Activated CD8-positive, alpha-beta memory T cell treated with anti-CD3 and anti-CD28 coated beads, Interleukin-2, amount 10 ng/mL, durations not matched to agents 7 days and 5 days (primary cell): Measurements from ENCODE around the gene CELF2. TPM values are rescaled to one million over a fixed set of nuclear protein-coding genes. Genes with fewer than 3 reads are reported as not detected.
A peak's percentile ranks its signal among the peaks of the same experiment; 100 is the strongest.

Experiments used
- ATAC-seq: fragments of 150-1000 bp; cut with Tn5 transposase; one replicate; pipeline ENCODE4 v1.10.0; 2021; ENCODE audit warnings: moderate library complexity
- CTCF ChIA-PET: fragments of 350-600 bp; sonication (Branson Sonifier 250); formaldehyde crosslinking; loops from one replicate; lab custom pipeline; 2021; ENCODE audit warnings: antibody characterized with exemption; lab: Charles Lee
- DNase-seq: peaks from one replicate; pipeline ENCODE4 v3.0.0-alpha.2; 2020
- H3K27ac Mint-ChIP-seq: one replicate; pipeline ENCODE4 v1.8.0; 2021; ENCODE audit warnings: mild to moderate bottlenecking, mixed read lengths
- H3K27me3 Mint-ChIP-seq: one replicate; pipeline ENCODE4 v1.8.0; 2021; ENCODE audit warnings: mixed read lengths
- H3K36me3 Mint-ChIP-seq: one replicate; pipeline ENCODE4 v1.8.0; 2021; ENCODE audit warnings: mild to moderate bottlenecking, mixed read lengths
- H3K4me1 Mint-ChIP-seq: one replicate; pipeline ENCODE4 v1.8.0; 2021; ENCODE audit warnings: mixed read lengths
- H3K4me3 Mint-ChIP-seq: one replicate; pipeline ENCODE4 v1.8.0; 2021; ENCODE audit warnings: mild to moderate bottlenecking, moderate library complexity, mixed read lengths
- H3K9me3 Mint-ChIP-seq: one replicate; pipeline ENCODE4 v1.8.0; 2022; ENCODE audit warnings: low read depth, mixed read lengths
- total RNA-seq, 2 experiments: library from RNA; stranded (reverse); gene quantifications; one replicate each; pipeline ENCODE4 v1.2.3, GENCODE V29; 2021

CELF2 gene
- total RNA-seq, 2 experiments from 2014 or later: 205 to 219 TPM

GRCh38 chr10:11019724-11020547, 2.3 kb downstream of the CELF2 start:
- DNase-seq (no peak), ATAC-seq (no peak)
- Mint-ChIP-seq H3K4me3 (no peak overlapping the region), H3K27me3 (peaks cover 77% of the 10 kb centered on the region), H3K27ac (no peak overlapping the region), H3K4me1 (peaks cover 11% of the 10 kb centered on the region), H3K36me3 (peaks cover 4% of the 10 kb centered on the region), H3K9me3 (no peaks in the 10 kb centered on the region)
- CTCF ChIA-PET: interaction anchor here (0.8 kb wide), 1 partner anchor 16 kb away, joined by 3 read pairs; no protein-coding TSS in a partner anchor

- Mint-ChIP-seq H3K9me3 (no peaks in the 10 kb centered on the region), H3K4me1 (peaks cover 11% of the 10 kb centered on the region), H3K36me3 (peaks cover 4% of the 10 kb centered on the region), H3K27me3 (peaks cover 73% of the 10 kb centered on the region), H3K27ac (no peak overlapping the region), H3K4me3 (no peak overlapping the region)
- ATAC-seq: no peak
- CTCF ChIA-PET: no interaction called here
- DNase-seq: no peak
Observed at GRCh38 chr10:11020548-11020942, 2.9 kb downstream of the CELF2 start.

- CTCF ChIA-PET: interaction anchor here (1.4 kb wide), 1 partner anchor 8 kb away, joined by 3 read pairs; no protein-coding TSS in a partner anchor
- no peak for ATAC-seq
Observed at GRCh38 chr10:11022213-11022612, 4.5 kb downstream of the CELF2 start.

DNA sequence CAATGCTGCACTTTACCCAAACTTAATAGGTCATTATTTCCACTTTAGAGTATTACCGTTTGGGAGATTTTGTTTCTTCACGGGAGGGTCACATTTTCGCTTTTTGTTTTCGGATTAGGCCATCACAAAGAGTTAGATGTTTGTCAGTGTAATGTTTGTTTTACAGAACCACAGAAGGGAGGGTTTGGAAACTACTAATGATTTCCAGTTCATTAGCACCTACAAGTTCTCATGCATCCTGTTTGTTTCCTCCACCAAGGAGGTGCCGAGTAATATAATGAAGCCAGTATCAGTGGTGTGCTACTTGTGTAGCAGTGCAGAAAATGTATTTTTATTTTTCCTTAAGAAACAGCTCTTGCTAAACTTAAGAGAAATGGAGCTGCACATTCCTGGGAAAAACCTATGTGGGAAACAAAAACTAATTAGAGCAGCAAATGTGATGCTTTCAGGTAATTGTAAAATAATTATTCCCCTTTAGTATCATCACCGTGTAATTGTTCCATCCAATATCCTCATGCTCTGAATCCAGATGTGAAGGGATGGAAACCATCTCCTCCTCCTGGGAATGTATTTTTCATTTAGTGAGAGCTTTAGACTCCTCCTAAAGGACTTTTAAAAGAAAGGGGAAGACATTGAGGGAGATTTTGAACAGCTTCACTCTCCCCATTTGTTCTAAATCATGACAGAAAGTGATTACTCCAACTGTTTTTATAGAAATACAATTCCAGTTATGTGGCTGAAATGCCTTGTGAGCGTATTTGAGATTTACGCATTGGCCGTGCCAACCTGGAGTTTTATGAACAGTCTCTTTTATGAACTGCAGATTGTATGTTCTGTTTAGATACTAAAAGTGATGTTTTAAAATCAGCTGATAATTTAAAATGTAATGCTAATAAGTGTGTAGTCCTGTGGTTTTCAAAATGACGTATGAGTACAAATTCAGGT, 5.6 kb downstream of the CELF2 start:
- no peak overlapping the region for H3K27ac Mint-ChIP-seq
- H3K27me3 Mint-ChIP-seq: peaks cover 68% of the 10 kb centered on the region
- no peak overlapping the region for H3K4me3 Mint-ChIP-seq
- DNase-seq (no peak), ATAC-seq (peak; percentile 20)
- no peaks in the 10 kb centered on the region for H3K9me3 Mint-ChIP-seq
- peaks cover 4% of the 10 kb centered on the region for H3K36me3 Mint-ChIP-seq
- CTCF ChIA-PET: interaction anchor here (1.4 kb wide), 1 partner anchor 9 kb away, joined by 3 read pairs; no protein-coding TSS in a partner anchor
- peaks cover 5% of the 10 kb centered on the region for H3K4me1 Mint-ChIP-seq

More at GRCh38 chr10:11022213-11022612, 4.5 kb downstream of the CELF2 start:
- Mint-ChIP-seq H3K4me1 (peaks cover 7% of the 10 kb centered on the region), H3K27me3 (peaks cover 63% of the 10 kb centered on the region), H3K4me3 (no peak overlapping the region), H3K27ac (no peak overlapping the region), H3K9me3 (no peaks in the 10 kb centered on the region), H3K36me3 (peaks cover 4% of the 10 kb centered on the region)
- DNase-seq: no peak

DNA sequence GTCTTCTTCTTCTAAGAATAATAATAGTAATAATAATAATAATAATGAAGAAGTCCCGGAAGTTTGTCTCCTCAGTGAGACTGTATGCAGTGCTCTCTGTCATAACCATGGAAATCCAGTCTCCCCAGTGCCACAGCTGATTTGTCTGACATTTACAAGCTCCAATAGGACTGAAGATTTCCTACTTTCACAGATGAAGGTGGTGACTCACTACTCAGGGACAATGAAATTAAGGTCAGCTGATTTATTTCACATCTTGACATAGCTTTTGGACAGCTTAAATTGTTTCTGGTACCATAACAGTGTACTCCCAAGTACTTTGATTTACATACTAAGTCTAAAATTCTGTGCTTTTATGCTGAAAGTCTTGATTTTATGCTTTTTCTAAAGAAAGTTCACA, 6.9 kb downstream of the CELF2 start:
- no peak for ATAC-seq
- H3K9me3 Mint-ChIP-seq: no peaks in the 10 kb centered on the region
- H3K27me3 Mint-ChIP-seq: peaks cover 61% of the 10 kb centered on the region
- no peaks in the 10 kb centered on the region for H3K4me1 Mint-ChIP-seq
- H3K36me3 Mint-ChIP-seq: no peaks in the 10 kb centered on the region
- no peak overlapping the region for H3K4me3 Mint-ChIP-seq
- no peak overlapping the region for H3K27ac Mint-ChIP-seq
- no peak for DNase-seq
- CTCF ChIA-PET: no interaction called here

GRCh38 chr10:11025978-11026377, 8.3 kb downstream of the CELF2 start:
- peaks cover 55% of the 10 kb centered on the region for H3K27me3 Mint-ChIP-seq
- H3K36me3 Mint-ChIP-seq: no peaks in the 10 kb centered on the region
- DNase-seq (no peak), ATAC-seq (no peak)
- CTCF ChIA-PET: no interaction called here
- H3K4me3 Mint-ChIP-seq: no peak overlapping the region
- H3K9me3 Mint-ChIP-seq: no peaks in the 10 kb centered on the region
- no peaks in the 10 kb centered on the region for H3K4me1 Mint-ChIP-seq
- H3K27ac Mint-ChIP-seq: no peak overlapping the region

GRCh38 chr10:11026773-11027172, 9.1 kb downstream of the CELF2 start:
- no peak for ATAC-seq
- peaks cover 52% of the 10 kb centered on the region for H3K27me3 Mint-ChIP-seq
- CTCF ChIA-PET: interaction anchor here (1.0 kb wide), 1 partner anchor 43 kb away, joined by 3 read pairs; no protein-coding TSS in a partner anchor
- H3K4me3 Mint-ChIP-seq: no peak overlapping the region
- no peak for DNase-seq
- H3K36me3 Mint-ChIP-seq: no peaks in the 10 kb centered on the region
- H3K27ac Mint-ChIP-seq: no peak overlapping the region
- no peaks in the 10 kb centered on the region for H3K4me1 Mint-ChIP-seq
- H3K9me3 Mint-ChIP-seq: no peaks in the 10 kb centered on the region

DNA sequence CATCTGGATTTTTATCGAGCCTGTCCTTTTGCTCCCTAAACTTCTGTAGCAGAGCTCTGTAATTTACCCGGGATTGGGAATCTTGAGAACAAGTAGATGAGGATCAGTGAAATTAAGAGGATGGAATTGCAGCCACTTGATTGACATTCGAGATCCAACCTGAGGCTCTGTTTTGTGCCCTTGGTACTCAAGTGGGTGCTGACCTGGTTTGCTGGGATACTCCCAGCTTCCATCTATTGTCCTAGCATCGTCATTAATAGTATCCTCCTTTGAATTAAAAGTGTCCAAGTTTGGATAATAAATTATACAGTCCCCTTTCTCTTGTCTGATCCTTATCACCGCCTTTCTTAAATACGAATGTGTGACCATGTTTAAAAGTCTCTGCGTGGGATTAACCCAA, 17.1 kb downstream of the CELF2 start:
- DNase-seq (no peak), ATAC-seq (no peak)
- no peaks in the 10 kb centered on the region for H3K9me3 Mint-ChIP-seq
- peaks cover 3% of the 10 kb centered on the region for H3K4me1 Mint-ChIP-seq
- CTCF ChIA-PET: no interaction called here
- no peak overlapping the region for H3K4me3 Mint-ChIP-seq
- peaks cover 46% of the 10 kb centered on the region for H3K27me3 Mint-ChIP-seq
- H3K36me3 Mint-ChIP-seq: no peaks in the 10 kb centered on the region
- no peak overlapping the region for H3K27ac Mint-ChIP-seq

- Mint-ChIP-seq H3K27me3 (peaks cover 46% of the 10 kb centered on the region), H3K36me3 (no peaks in the 10 kb centered on the region), H3K4me1 (peaks cover 3% of the 10 kb centered on the region), H3K4me3 (no peak overlapping the region), H3K27ac (no peak overlapping the region), H3K9me3 (no peaks in the 10 kb centered on the region)
- CTCF ChIA-PET: interaction anchor here (1.1 kb wide), 1 partner anchor 16 kb away, joined by 3 read pairs; no protein-coding TSS in a partner anchor
- DNase-seq (no peak), ATAC-seq (no peak)
Observed at GRCh38 chr10:11035301-11035991, 17.8 kb downstream of the CELF2 start.

DNA sequence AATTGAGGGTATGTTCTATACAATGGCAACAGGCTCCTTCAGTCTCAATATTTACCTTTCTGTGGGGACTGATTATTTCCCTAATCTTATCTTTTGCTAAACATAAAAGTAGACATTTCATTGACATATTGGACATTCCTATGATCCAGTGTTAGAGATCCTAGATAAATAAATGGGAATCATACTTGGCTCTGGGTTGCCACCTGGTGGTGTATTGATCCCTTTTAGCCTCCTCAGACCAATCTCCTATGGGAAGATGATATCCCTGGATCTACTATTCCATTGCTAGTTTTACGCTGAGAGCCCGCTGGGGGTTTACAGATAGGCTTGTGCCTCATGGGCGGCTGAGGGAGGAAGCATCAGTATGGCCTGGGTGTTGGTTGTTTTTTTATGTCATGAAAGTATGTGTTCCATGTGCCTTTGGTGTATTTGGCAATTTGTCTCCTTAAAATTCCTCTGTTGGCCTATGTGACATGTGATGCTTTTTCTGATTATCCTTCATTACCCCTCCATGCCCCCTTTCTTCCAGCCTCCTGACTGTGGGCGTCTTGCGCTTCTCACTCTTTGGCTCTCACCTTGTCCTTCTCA, 18.8 kb downstream of the CELF2 start:
- Mint-ChIP-seq H3K27ac (no peak overlapping the region), H3K9me3 (no peaks in the 10 kb centered on the region), H3K36me3 (no peaks in the 10 kb centered on the region), H3K27me3 (peaks cover 46% of the 10 kb centered on the region), H3K4me3 (no peak overlapping the region), H3K4me1 (peaks cover 3% of the 10 kb centered on the region)
- CTCF ChIA-PET: interaction anchor here (1.1 kb wide), 1 partner anchor 17 kb away, joined by 3 read pairs; no protein-coding TSS in a partner anchor
- ATAC-seq (no peak), DNase-seq (no peak)

GRCh38 chr10:11037991-11038390, 20.3 kb downstream of the CELF2 start:
- no peak overlapping the region for H3K27ac Mint-ChIP-seq
- peaks cover 3% of the 10 kb centered on the region for H3K4me1 Mint-ChIP-seq
- no peak for ATAC-seq
- no peaks in the 10 kb centered on the region for H3K36me3 Mint-ChIP-seq
- H3K9me3 Mint-ChIP-seq: no peaks in the 10 kb centered on the region
- CTCF ChIA-PET: no interaction called here
- H3K4me3 Mint-ChIP-seq: no peak overlapping the region
- no peak for DNase-seq
- H3K27me3 Mint-ChIP-seq: peaks cover 58% of the 10 kb centered on the region

DNA sequence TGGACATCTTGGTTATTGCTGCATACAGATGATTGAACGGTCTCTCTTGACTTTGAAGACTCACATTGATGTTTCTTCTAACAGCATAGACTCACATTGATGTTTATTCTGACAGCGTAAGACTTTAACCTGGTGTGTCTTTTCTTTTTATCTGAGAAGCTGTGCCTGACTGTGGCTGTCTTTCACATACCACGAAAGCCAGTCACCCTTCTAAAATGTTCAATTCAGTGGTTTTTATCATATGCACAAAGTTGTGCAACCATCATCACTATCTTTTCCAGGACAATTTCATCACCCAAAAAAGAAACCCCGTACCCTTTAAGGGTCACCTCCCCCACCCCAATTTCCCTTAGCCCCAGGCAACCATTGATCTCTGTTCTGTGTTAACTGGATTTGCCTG, 24.7 kb downstream of the CELF2 start:
- Mint-ChIP-seq H3K27me3 (peaks cover 59% of the 10 kb centered on the region), H3K4me1 (no peaks in the 10 kb centered on the region), H3K4me3 (no peak overlapping the region), H3K36me3 (no peaks in the 10 kb centered on the region), H3K9me3 (no peaks in the 10 kb centered on the region), H3K27ac (no peak overlapping the region)
- ATAC-seq: no peak
- no peak for DNase-seq
- CTCF ChIA-PET: no interaction called here
